Measurements from ENCODE around the gene P2RY6.

GRCh38 chr11:73318501-73319011, 46.4 kb downstream of the P2RY6 start:
- no peak for TF ChIP-seq JUND (IDR thresholded peaks at IDR 0.05; ENCODE audit: low read length)
- no peak for TF ChIP-seq YY1 (IDR thresholded peaks at IDR 0.05; ENCODE audit: low read depth, low read length)
- no peak for TF ChIP-seq MAX (IDR thresholded peaks at IDR 0.05)
- TF ChIP-seq HDAC6 (IDR thresholded peaks at IDR 0.05; ENCODE audit: low read depth, low read length): no peak
- no peak for TF ChIP-seq CHD2 (IDR thresholded peaks at IDR 0.05; ENCODE audit: low read length)
- no peak for TF ChIP-seq CTCF (IDR thresholded peaks at IDR 0.05; ENCODE audit: control extremely low read depth in 1 of 3, insufficient read depth in 1 of 3, low read depth in 1 of 3, low read length in 3 of 3)

Measured in H1 (cell line).